ENCODE results near the gene ATRIP.

DNA sequence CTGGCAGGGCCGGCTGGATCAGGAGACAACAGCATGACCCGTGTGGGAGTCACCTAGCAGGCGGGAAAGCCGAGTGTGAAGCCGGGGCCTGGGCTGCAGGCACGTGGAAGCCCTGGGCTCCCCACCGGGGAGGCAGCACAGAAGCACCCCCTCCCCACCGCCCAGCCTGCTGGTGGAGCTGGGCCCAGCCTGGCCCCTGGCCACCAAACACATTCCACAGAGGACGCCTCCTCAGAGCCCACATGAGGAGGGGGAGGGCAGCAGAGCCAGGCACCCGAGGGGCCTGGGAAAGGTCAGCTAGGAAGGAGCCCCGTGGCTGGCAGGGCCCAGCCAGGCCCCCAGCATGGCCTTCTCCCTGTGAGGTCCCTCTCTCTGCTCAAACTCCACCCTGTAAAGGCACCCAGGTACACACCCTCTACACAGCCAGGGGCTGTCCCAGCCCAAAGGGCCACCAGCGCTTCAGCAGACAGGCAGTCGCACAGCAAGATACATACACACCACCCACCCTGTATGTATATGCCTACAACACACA lies 21.2 kb upstream of the ATRIP start:
- TF ChIP-seq, protein P1, sequence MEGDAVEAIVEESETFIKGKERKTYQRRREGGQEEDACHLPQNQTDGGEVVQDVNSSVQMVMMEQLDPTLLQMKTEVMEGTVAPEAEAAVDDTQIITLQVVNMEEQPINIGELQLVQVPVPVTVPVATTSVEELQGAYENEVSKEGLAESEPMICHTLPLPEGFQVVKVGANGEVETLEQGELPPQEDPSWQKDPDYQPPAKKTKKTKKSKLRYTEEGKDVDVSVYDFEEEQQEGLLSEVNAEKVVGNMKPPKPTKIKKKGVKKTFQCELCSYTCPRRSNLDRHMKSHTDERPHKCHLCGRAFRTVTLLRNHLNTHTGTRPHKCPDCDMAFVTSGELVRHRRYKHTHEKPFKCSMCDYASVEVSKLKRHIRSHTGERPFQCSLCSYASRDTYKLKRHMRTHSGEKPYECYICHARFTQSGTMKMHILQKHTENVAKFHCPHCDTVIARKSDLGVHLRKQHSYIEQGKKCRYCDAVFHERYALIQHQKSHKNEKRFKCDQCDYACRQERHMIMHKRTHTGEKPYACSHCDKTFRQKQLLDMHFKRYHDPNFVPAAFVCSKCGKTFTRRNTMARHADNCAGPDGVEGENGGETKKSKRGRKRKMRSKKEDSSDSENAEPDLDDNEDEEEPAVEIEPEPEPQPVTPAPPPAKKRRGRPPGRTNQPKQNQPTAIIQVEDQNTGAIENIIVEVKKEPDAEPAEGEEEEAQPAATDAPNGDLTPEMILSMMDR (conservative IDR thresholded peaks at IDR 0.05; ENCODE audit: low read depth, low read length) = no peak
- TF ChIP-seq MAFK (IDR thresholded peaks at IDR 0.05; ENCODE audit: low read depth, low read length) (no peak), SMC3 (IDR thresholded peaks at IDR 0.05; ENCODE audit: low read depth, low read length) (no peak), POLR2A (IDR thresholded peaks at IDR 0.05; ENCODE audit: low read depth, low read length) (no peak), CEBPB (IDR thresholded peaks at IDR 0.05; ENCODE audit: low read depth, low read length) (no peak), MAZ (IDR thresholded peaks at IDR 0.05; ENCODE audit: borderline replicate concordance, low read depth, low read length) (no peak), BHLHE40 (IDR thresholded peaks at IDR 0.05; ENCODE audit: low read depth, low read length) (no peak), RCOR1 (IDR thresholded peaks at IDR 0.05; ENCODE audit: insufficient replicate concordance, low read length) (no peak), RAD21 (IDR thresholded peaks at IDR 0.05; ENCODE audit: low read length) (no peak), CHD1 (IDR thresholded peaks at IDR 0.05; ENCODE audit: low read depth, low read length) (no peak), RFX5 (IDR thresholded peaks at IDR 0.05; ENCODE audit: low read depth, low read length) (no peak), FOS (IDR thresholded peaks at IDR 0.05; ENCODE audit: low read depth, low read length) (no peak), MXI1 (IDR thresholded peaks at IDR 0.05; ENCODE audit: borderline replicate concordance, low read depth, low read length) (no peak)
- TF ChIP-seq, protein P2, sequence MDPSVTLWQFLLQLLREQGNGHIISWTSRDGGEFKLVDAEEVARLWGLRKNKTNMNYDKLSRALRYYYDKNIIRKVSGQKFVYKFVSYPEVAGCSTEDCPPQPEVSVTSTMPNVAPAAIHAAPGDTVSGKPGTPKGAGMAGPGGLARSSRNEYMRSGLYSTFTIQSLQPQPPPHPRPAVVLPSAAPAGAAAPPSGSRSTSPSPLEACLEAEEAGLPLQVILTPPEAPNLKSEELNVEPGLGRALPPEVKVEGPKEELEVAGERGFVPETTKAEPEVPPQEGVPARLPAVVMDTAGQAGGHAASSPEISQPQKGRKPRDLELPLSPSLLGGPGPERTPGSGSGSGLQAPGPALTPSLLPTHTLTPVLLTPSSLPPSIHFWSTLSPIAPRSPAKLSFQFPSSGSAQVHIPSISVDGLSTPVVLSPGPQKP (IDR thresholded peaks at IDR 0.05; ENCODE audit: borderline replicate concordance, low read depth, low read length) = no peak

Data from IMR-90 (cell line).